HepG2 (cell line): ENCODE measurements around the gene KCTD18. TPM values are rescaled to one million over a fixed set of nuclear protein-coding genes. Genes with fewer than 3 reads are reported as not detected.

Experiments
- AFF4 ChIP-seq: sonication (generic); formaldehyde crosslinking; IDR thresholded peaks from 2 replicates; pipeline ENCODE4 v1.4.0; 2020; ENCODE audit warnings: missing genetic modification reagents
- BATF2 ChIP-seq: sonication (generic); formaldehyde crosslinking; IDR thresholded peaks from 2 replicates; pipeline ENCODE4 v1.8.0; 2022; ENCODE audit warnings: mild to moderate bottlenecking, missing genetic modification reagents, moderate library complexity
- CENPX ChIP-seq: sonication (generic); formaldehyde crosslinking; IDR thresholded peaks from 2 replicates; pipeline ENCODE4 v1.9.0; 2021; ENCODE audit warnings: mild to moderate bottlenecking, missing genetic modification reagents, moderate library complexity
- CHD2 ChIP-seq: IDR thresholded peaks from 2 replicates; pipeline ENCODE4 v1.6.1; 2011; ENCODE audit warnings: low read depth, low read length, improper control_type of control experiment
- ETV5 ChIP-seq: IDR thresholded peaks from 2 replicates; pipeline ENCODE4 v1.6.1; 2018; ENCODE audit warnings: missing biosample characterization, missing genetic modification reagents, inconsistent platforms, borderline replicate concordance
- FOXK2 ChIP-seq: fragments of 450-650 bp; IDR thresholded peaks from 2 replicates; pipeline ENCODE4 v1.6.1; 2016
- GABPB1 ChIP-seq: IDR thresholded peaks from 2 replicates; pipeline ENCODE4 v1.6.1; 2016; ENCODE audit warnings: mild to moderate bottlenecking, missing genetic modification reagents, moderate library complexity, missing compliant biosample characterization
- IKZF5 ChIP-seq: IDR thresholded peaks from 2 replicates; pipeline ENCODE4 v1.6.1; 2018; ENCODE audit warnings: missing genetic modification reagents, mild to moderate bottlenecking, missing compliant biosample characterization
- MIER3 ChIP-seq: IDR thresholded peaks from 2 replicates; pipeline ENCODE4 v1.6.1; 2016; ENCODE audit warnings: missing compliant biosample characterization, borderline replicate concordance
- SRF ChIP-seq: IDR thresholded peaks from 2 replicates; pipeline ENCODE4 v1.6.1; 2011; ENCODE audit warnings: mild to moderate bottlenecking, low read depth, low read length, moderate library complexity
- SSRP1 ChIP-seq: IDR thresholded peaks from 2 replicates; pipeline ENCODE4 v1.6.1; 2016; ENCODE audit warnings: control low read depth
- TEAD3 ChIP-seq: optimal IDR thresholded peaks from 2 replicates; pipeline ENCODE3; 2016; ENCODE audit warnings: borderline replicate concordance
- TOPORS ChIP-seq: sonication (generic); formaldehyde crosslinking; IDR thresholded peaks from 2 replicates; pipeline ENCODE4 v1.8.0; 2023; ENCODE audit warnings: mild to moderate bottlenecking, missing genetic modification reagents
- YEATS2 ChIP-seq: sonication (generic); formaldehyde crosslinking; IDR thresholded peaks from 2 replicates; pipeline ENCODE4 v1.4.0; 2020; ENCODE audit warnings: missing genetic modification reagents, borderline replicate concordance
- ZFP82 ChIP-seq: sonication (generic); formaldehyde crosslinking; IDR thresholded peaks from 2 replicates; pipeline ENCODE4 v1.5.1; 2020; ENCODE audit warnings: mild to moderate bottlenecking, missing genetic modification reagents, borderline replicate concordance
- ZGPAT ChIP-seq: IDR thresholded peaks from 2 replicates; pipeline ENCODE4 v1.6.1; 2016; ENCODE audit warnings: mild to moderate bottlenecking
- ZNF124 ChIP-seq: sonication (generic); formaldehyde crosslinking; IDR thresholded peaks from 2 replicates; pipeline ENCODE4 v1.4.0; 2020; ENCODE audit warnings: missing genetic modification reagents
- ZNF3 ChIP-seq: IDR thresholded peaks from 2 replicates; pipeline ENCODE4 v1.7.0; 2017; ENCODE audit warnings: inconsistent platforms
- ZNF784 ChIP-seq: sonication (generic); formaldehyde crosslinking; IDR thresholded peaks from 2 replicates; pipeline ENCODE4 v1.5.1; 2020; ENCODE audit warnings: missing genetic modification reagents, mild to moderate bottlenecking, borderline replicate concordance
- ZSCAN21 ChIP-seq: sonication (generic); formaldehyde crosslinking; IDR thresholded peaks from 2 replicates; pipeline ENCODE4 v1.8.0; 2022; ENCODE audit warnings: mild to moderate bottlenecking, missing genetic modification reagents, moderate library complexity, borderline replicate concordance
- ZSCAN29 ChIP-seq: sonication (generic); formaldehyde crosslinking; conservative IDR thresholded peaks from 2 replicates; pipeline ENCODE4 v1.4.0; 2020; ENCODE audit warnings: mild to moderate bottlenecking, missing genetic modification reagents
- polyA plus RNA-seq, 8 experiments: library from polyadenylated mRNA; depleted of rRNA in 3 of 8; stranded (reverse) in 7 of 8; unstranded in 1 of 8; fragments of >200 nt; fragmentation: Illumina TruSeq in 4 of 8; extraction: Trizol in 4 of 8; gene quantifications; 2 replicates each; pipeline versions ENCODE4 v1.2.1 to v1.2.3, GENCODE V29; 2011 to 2016; ENCODE audit warnings: low read depth in 4 of 8, missing spikeins in 1 of 8, mixed read lengths in 1 of 8; ENCODE audit not compliant: insufficient read depth in 1 of 8
- total RNA-seq, 5 experiments: library from RNA; depleted of rRNA; stranded (reverse); fragments of >200 nt; fragmentation: Illumina TruSeq; extraction: Trizol; gene quantifications; 2 replicates each; pipeline ENCODE4 v1.2.3, GENCODE V29; 2016; ENCODE audit warnings: low read depth in 1 of 5

KCTD18 gene
- total and polyA plus RNA-seq, 2 of the 13 experiments (the other 11 are each of a cell fraction or from before 2014, with no cell fraction given): 2.2 to 7.1 TPM

GRCh38 chr2:200509612-200510433 is at the start of gene KCTD18 (continued):
- TF ChIP-seq YEATS2 (peak; percentile 77), BATF2 (CRISPR knock-in tag) (peak; percentile 61; the same call in 1 of the 2 replicates), CENPX (CRISPR knock-in tag) (no peak), GABPB1 (peak; percentile 93), ZFP82 (CRISPR knock-in tag) (peak; percentile 98; the same call in 1 of the 2 replicates), ZSCAN29 (CRISPR knock-in tag) (no peak), SRF (no peak), ZNF3 (CRISPR knock-in tag) (peak; percentile 5; the same call in 1 of the 2 replicates), CHD2 (peak; percentile 53), ETV5 (peak; percentile 77), MIER3 (peak; percentile 85; the same call in 1 of the 2 replicates), ZSCAN21 (CRISPR knock-in tag) (peak; percentile 94), AFF4 (CRISPR knock-in tag) (no peak), TEAD3 (CRISPR knock-in tag) (peak; percentile 65), IKZF5 (CRISPR knock-in tag) (peak; percentile 65; the same call in 1 of the 2 replicates), FOXK2 (no peak), TOPORS (CRISPR knock-in tag) (peak; percentile 78; the same call in 1 of the 2 replicates), ZGPAT (CRISPR knock-in tag) (peak; percentile 93; the same call in 1 of the 2 replicates), ZNF124 (CRISPR knock-in tag) (peak; percentile 63), ZNF784 (CRISPR knock-in tag) (0 out of 2 replicates have a peak, but pooled peaks have one; percentile 95), SSRP1 (CRISPR knock-in tag) (no peak)
